Limb (tissue), 2 donors: ENCODE data around the gene CACFD1.

ENCODE experiments used
- DNase-seq, 2 donors: peaks; one replicate each; pipeline ENCODE4 v3.0.0-alpha.2; 2016; ENCODE audit errors: extremely low spot score in 2 of 2

Gene CACFD1

GRCh38 chr9:133478851-133479711 lies 19.3 kb downstream of the CACFD1 start, which contains the start of gene SLC2A6:
SLC2A6 (minus strand) TSS chr9:133479099; CDS start chr9:133479059, 40 bp downstream.
- DNase-seq: peak; percentile 70 to 87

GRCh38 chr9:133483611-133484010 lies 23.8 kb downstream of the CACFD1 start:
- no peak for DNase-seq

GRCh38 chr9:133484671-133485437 lies 25.1 kb downstream of the CACFD1 start:
- DNase-seq: no peak

DNA sequence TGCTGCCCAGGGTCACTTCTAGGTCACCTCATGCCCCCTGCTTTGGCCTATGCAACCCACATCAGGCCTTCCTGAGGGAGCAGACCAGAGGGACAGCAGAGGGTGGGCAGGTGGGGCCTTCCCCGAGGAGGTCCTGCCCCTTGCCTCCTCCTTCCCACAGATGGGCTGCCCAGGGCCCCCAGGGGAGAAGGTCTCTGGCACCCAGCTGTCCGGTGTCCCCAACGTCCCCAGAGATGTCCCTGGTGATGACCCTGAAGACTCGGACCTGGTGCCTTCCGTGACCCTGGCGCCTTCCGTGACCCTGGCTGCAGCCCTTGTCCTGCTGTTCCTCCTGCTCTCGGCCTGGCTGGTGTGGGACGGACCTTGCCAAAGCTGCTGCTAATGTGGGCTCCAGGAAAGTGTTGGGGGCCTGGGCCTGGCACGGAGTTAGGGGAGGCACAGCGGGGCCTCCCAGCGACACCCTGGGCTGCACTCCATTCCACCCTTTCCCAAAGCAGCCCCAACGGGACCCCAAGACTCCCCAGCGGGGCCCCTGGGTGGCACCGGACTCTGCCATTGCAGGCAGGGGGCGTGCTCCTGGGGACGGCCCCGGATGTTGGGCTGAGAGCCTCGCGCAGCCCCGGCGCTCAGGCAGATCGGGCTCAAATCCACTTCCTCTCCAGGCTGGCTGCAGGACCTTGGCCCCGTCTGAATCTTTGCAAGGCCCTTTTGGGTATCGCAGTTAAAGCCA lies 25.9 kb downstream of the CACFD1 start:
- no peak for DNase-seq

- DNase-seq: no peak
Measured at GRCh38 chr9:133487331-133487725, 27.6 kb downstream of the CACFD1 start.

GRCh38 chr9:133488686-133489252 lies 29.0 kb downstream of the CACFD1 start:
- no peak for DNase-seq

GRCh38 chr9:133489253-133490190 lies 29.7 kb downstream of the CACFD1 start:
- no peak for DNase-seq

- no peak for DNase-seq
Measured at GRCh38 chr9:133490201-133490681, 30.5 kb downstream of the CACFD1 start.

- no peak for DNase-seq
Measured at GRCh38 chr9:133490865-133491655, 31.3 kb downstream of the CACFD1 start.

GRCh38 chr9:133491656-133491925 lies 31.8 kb downstream of the CACFD1 start:
- no peak for DNase-seq

GRCh38 chr9:133492061-133493021 lies 32.6 kb downstream of the CACFD1 start:
- DNase-seq: peak in 1 of 2 donors; percentile 56

- DNase-seq: no peak
Measured at GRCh38 chr9:133493428-133493827, 33.6 kb downstream of the CACFD1 start.

DNA sequence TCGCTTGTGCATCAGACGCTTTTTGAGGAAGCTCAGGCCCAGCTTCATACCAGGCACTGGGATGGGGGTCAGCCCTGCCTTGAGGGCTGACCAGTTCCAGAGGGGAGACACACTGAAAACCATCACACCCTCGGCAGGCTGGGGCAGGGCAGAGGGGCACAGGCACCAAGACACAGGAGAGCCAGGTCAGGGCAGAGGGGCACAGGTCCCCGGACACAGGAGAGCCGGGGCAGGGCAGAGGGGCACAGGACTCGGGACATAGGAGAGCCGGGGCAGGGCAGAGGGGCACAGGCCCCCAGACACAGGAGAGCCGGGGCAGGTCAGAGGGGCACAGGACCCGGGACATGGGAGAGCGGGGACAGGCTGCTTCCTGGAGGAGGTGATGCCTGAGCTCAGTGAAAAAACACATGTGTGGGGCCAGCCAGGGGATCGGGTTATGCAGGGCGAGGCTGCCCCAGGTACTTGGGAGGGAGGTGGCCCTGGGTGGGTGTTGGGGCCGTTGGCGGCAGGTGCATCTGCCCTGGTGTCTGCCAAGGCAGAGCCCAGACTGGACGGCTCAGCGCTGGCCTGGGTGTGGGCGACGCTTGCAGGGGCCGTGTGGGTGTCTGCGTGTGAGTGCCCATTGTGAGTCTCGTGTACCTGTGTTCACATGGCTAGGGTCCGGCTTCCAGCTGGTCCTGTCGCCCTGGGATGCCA lies 34.2 kb downstream of the CACFD1 start:
- no peak for DNase-seq

DNA sequence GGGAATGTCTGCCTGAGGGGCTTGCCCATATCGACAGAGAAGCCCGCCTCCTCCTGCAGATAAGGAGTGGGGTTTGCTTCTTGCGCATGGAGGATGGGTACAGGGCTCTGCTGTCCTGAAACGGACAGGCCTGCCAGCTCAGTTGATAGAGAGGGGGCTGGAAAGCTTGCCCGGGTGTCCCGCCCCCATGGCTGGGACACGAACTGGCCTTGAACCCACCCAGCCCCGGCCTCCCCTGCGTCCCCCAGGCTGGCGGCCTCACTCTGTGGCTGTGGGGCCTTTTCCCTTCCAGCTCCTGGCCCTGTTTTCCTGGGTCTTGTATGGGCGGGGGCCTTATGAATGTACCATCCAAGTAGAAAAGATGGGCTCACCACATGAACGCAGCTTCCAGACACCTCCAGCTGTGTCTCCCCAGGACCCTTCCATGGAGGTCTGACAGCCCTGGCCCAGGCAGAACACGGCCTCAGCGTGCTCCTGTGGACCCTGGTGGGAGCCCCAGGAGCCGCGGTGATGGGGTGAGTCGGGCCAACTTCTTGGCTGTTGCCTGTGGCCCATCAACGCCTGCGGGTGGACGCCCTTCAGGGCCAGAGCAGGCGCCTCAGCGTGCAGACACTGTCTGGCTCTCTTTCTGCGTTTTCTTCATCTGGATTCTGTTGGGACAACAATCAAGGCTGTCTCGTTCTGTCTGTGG lies 35.0 kb downstream of the CACFD1 start:
- no peak for DNase-seq

- DNase-seq: no peak
Measured at GRCh38 chr9:133495327-133496293, 35.8 kb downstream of the CACFD1 start.
